ENCODE results near the gene HMCN1. TPM values are rescaled to one million over a fixed set of nuclear protein-coding genes. Genes with fewer than 3 reads are reported as not detected.
A peak's percentile ranks its signal among the peaks of the same experiment; 100 is the strongest.
"Not testable (repeated sequence)": the region's sequence is repeated elsewhere in the genome, so short reads cannot be mapped to it uniquely, and the experiment has no call there.

HMCN1 gene
- total and polyA plus RNA-seq, 4 donors, result 10.6 to 20.0 (median 16.8) TPM

DNA sequence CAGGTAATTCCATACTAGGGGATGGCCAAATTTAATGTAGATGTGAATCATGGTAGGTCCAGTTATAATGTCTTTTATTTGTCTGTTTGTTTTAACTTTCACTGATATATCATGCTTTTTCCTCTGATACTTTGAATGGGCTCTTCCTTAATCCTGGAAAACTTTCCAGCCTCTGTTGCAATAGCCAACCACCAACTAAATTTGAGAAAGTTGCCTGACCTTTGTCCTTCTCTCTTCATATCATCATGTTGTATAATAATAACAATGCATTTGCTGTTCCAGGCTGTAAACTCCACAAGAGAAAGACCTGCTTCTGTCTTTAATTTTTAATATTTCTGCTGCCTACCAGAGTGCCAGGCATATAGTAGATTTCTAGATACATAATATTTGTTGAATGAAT, 146.1 kb downstream of the HMCN1 start:
- Histone ChIP-seq H3K36me3 (ENCODE audit: control insufficient read depth, insufficient read depth, low read length) (no peaks in the 10 kb centered on the region), H3K27me3 (ENCODE audit: control insufficient read depth, insufficient read depth, low read length) (no peaks in the 10 kb centered on the region), H3K4me1 (ENCODE audit: control insufficient read depth, insufficient read depth, low read length) (no peaks in the 10 kb centered on the region), H3K9me3 (ENCODE audit: control insufficient read depth, insufficient read depth, low read length) (no peaks in the 10 kb centered on the region), H3K27ac (ENCODE audit: low read depth, low read length) (no peak overlapping the region), H3K4me3 (ENCODE audit: low read depth, low read length) (no peak overlapping the region)
- no peak for DNase-seq (ENCODE audit: low read depth in 4 of 6, low spot score in 6 of 6)

DNA sequence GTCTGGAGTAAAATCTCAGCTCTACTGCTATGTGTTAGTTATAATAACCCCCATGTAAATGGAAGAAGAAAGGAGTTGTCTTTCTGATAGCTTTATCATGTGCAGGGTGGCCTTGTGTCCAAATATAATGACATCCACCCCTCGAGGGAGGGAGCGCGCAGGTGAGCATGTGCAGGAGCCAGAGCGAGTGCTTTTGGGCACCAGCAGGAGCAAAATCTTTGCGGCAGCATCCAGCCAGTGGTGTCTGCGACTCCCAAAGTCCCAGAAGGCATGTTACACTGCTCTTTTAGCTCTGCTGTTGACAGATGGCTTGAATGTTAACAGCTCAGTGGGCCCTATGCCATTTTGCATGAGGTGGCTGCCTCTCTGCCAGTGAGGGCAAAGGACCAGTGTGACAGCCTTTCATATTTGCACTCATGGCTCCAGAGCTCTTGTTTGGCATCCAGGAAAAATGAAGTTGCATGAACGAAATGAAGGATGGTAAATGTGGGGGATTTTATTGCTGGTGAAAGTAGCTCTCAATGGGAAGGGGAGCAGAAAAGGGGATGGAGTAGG, 146.7 kb downstream of the HMCN1 start:
- Histone ChIP-seq H3K9me3 (ENCODE audit: control insufficient read depth, insufficient read depth, low read length) (no peaks in the 10 kb centered on the region), H3K27ac (ENCODE audit: low read depth, low read length) (no peak overlapping the region), H3K36me3 (ENCODE audit: control insufficient read depth, insufficient read depth, low read length) (no peaks in the 10 kb centered on the region), H3K4me1 (ENCODE audit: control insufficient read depth, insufficient read depth, low read length) (no peaks in the 10 kb centered on the region), H3K4me3 (ENCODE audit: low read depth, low read length) (no peak overlapping the region), H3K27me3 (ENCODE audit: control insufficient read depth, insufficient read depth, low read length) (no peaks in the 10 kb centered on the region)
- WGBS (ENCODE audit: insufficient coverage), result 99% methylated on average over 7 of the region's 7 CpGs
- DNase-seq (ENCODE audit: low read depth in 4 of 6, low spot score in 6 of 6), result peak in 3 of 6 donors; percentile 2 to 81 (median 57)

DNA sequence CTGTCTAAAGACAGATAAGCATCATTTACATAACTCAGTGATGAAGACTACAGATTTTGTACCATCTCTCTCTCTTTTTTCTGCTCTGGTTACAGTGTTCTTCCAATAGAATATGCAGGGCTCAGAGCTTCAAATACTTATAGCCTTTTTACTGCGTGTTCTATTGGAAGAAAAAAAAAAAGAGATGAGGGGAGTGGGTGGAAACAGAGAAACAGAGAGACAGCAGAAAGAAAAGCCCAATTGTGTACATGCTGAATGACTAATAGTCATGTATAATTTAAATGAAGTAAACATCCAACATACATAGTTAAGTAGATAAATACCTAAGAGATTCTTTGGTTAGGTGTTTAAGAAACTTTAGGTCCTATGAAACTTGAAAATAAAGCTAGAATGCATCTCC, 151.9 kb downstream of the HMCN1 start:
- no peak overlapping the region for H3K4me3 ChIP-seq (ENCODE audit: low read depth, low read length)
- WGBS (ENCODE audit: insufficient coverage), result no CpG with 5 or more reads among the region's 1 CpG

DNA sequence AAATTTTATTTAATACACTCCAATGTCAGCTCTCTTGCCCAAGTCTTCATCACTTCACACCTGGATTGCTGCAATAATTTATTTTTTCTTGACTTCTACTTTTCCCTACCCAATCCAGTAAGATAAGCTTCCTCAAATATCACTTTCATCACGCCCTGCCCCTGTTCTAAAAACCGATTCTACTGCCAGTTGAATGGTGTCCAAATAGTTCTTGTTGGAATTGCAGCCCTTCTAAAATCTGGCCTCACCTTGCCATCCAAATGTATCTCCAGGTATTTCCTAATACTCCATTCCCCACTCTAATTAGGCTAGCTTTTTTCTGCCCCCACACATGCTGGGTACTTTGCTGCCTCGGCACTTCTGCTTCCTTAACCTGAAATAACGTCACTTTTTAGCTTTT, 152.5 kb downstream of the HMCN1 start:
- WGBS (ENCODE audit: insufficient coverage), result 94% methylated on average over 3 of the region's 4 CpGs
- H3K4me3 ChIP-seq (ENCODE audit: low read depth, low read length), result no peak overlapping the region
- no peaks in the 10 kb centered on the region for H3K4me1 ChIP-seq (ENCODE audit: control insufficient read depth, insufficient read depth, low read length)
- H3K27ac ChIP-seq (ENCODE audit: low read depth, low read length), result no peak overlapping the region
- DNase-seq (ENCODE audit: low read depth in 4 of 6, low spot score in 6 of 6), result no peak
- H3K27me3 ChIP-seq (ENCODE audit: control insufficient read depth, insufficient read depth, low read length), result no peaks in the 10 kb centered on the region
- H3K9me3 ChIP-seq (ENCODE audit: control insufficient read depth, insufficient read depth, low read length), result no peaks in the 10 kb centered on the region
- no peaks in the 10 kb centered on the region for H3K36me3 ChIP-seq (ENCODE audit: control insufficient read depth, insufficient read depth, low read length)

More for the DNA sequence above, 151.9 kb downstream of the HMCN1 start:
- no peak overlapping the region for H3K27ac ChIP-seq (ENCODE audit: low read depth, low read length)
- H3K4me1 ChIP-seq (ENCODE audit: control insufficient read depth, insufficient read depth, low read length), result no peaks in the 10 kb centered on the region
- H3K27me3 ChIP-seq (ENCODE audit: control insufficient read depth, insufficient read depth, low read length), result no peaks in the 10 kb centered on the region
- H3K9me3 ChIP-seq (ENCODE audit: control insufficient read depth, insufficient read depth, low read length), result no peaks in the 10 kb centered on the region
- no peak for DNase-seq (ENCODE audit: low read depth in 4 of 6, low spot score in 6 of 6)
- no peaks in the 10 kb centered on the region for H3K36me3 ChIP-seq (ENCODE audit: control insufficient read depth, insufficient read depth, low read length)

DNA sequence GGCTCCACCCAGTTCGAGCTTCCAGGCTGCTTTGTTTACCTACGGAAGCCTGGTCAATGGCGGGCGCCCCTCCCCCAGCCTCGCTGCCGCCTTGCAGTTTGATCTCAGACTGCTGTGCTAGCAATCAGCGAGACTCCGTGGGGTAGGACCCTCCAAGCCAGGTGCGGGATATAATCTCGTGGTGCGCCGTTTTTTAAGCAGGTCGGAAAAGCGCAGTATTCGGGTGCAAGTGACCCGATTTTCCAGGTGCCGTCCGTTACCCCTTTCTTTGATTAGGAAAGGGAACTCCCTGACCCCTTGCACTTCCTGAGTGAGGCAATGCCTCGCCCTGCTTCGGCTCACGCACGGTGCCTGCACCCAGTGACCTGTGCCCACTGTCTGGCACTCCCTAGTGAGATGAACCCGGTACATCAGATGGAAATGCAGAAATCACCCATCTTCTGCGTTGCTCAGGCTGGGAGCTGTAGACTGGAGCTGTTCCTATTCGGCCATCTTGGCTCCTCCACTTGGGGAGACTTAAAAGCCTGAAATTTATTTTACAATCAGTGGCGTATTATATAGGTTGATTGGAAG, 158.7 kb downstream of the HMCN1 start:
- H3K27ac ChIP-seq (ENCODE audit: low read depth, low read length); H3K27me3 ChIP-seq (ENCODE audit: control insufficient read depth, insufficient read depth, low read length); H3K9me3 ChIP-seq (ENCODE audit: control insufficient read depth, insufficient read depth, low read length); H3K36me3 ChIP-seq (ENCODE audit: control insufficient read depth, insufficient read depth, low read length); H3K4me3 ChIP-seq (ENCODE audit: low read depth, low read length); DNase-seq (ENCODE audit: low read depth in 4 of 6, low spot score in 6 of 6); H3K4me1 ChIP-seq (ENCODE audit: control insufficient read depth, insufficient read depth, low read length): not testable (repeated sequence)
- 99% methylated on average over 19 of the region's 26 CpGs for WGBS (ENCODE audit: insufficient coverage)

DNA sequence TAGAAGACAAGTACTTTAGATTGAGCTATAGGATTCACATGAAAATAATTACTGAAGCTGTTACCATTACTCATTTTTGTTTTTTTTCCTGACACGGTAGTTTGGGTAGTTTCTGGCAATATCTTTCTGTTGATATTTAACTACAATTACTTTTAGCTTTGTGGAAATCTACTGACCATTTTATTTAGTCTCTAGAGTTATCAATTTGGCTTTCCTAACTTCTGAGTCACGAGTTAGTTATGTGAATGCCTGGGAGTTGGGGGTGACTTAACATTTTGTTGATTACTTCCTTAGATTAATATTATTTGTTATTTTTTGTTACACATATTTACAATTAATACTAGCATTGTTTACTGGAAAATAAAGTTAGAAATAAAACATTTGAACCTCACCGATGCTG, 160.6 kb downstream of the HMCN1 start:
- Histone ChIP-seq H3K4me1 (ENCODE audit: control insufficient read depth, insufficient read depth, low read length) (no peaks in the 10 kb centered on the region), H3K27me3 (ENCODE audit: control insufficient read depth, insufficient read depth, low read length) (no peaks in the 10 kb centered on the region), H3K36me3 (ENCODE audit: control insufficient read depth, insufficient read depth, low read length) (no peaks in the 10 kb centered on the region), H3K4me3 (ENCODE audit: low read depth, low read length) (no peak overlapping the region), H3K27ac (ENCODE audit: low read depth, low read length) (no peak overlapping the region), H3K9me3 (ENCODE audit: control insufficient read depth, insufficient read depth, low read length) (no peaks in the 10 kb centered on the region)
- WGBS (ENCODE audit: insufficient coverage), result no CpG with 5 or more reads among the region's 3 CpGs
- no peak for DNase-seq (ENCODE audit: low read depth in 4 of 6, low spot score in 6 of 6)

DNA sequence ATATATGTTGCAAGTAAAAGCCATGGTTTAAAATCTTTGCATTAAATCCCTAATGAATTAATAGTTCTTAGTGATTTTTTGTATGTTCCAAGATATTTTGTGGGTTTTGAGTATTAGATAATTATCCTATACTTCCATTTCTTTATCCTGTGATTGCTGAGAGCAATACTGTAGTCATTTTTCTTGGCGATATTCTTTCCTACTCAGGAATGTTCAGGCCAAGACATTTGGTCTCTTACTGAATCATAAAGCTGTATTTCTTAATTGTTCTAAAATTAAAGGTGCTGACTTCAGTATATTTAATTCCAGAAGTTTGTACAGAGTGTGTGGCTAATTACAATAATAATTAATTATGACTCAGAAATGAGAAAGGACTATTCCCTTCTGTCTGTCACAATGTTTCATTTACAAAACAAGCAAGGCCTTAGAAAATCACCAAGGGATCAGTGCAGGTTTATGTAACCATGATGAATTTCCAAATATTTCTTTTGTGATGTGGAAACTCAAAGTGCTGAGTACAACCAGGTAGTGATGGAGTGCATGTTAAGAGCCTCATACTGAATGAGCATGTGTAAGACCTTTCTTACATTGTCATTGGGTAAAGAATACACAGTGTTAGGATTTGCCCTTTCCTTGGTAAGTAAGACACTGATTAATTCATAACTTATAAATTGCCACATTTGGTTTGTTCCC, 161.2 kb downstream of the HMCN1 start:
- no peak overlapping the region for H3K4me3 ChIP-seq (ENCODE audit: low read depth, low read length)
- DNase-seq (ENCODE audit: low read depth in 4 of 6, low spot score in 6 of 6), result no peak
- no peaks in the 10 kb centered on the region for H3K36me3 ChIP-seq (ENCODE audit: control insufficient read depth, insufficient read depth, low read length)
- no CpG with 5 or more reads among the region's 1 CpG for WGBS (ENCODE audit: insufficient coverage)
- no peaks in the 10 kb centered on the region for H3K4me1 ChIP-seq (ENCODE audit: control insufficient read depth, insufficient read depth, low read length)
- no peak overlapping the region for H3K27ac ChIP-seq (ENCODE audit: low read depth, low read length)
- no peaks in the 10 kb centered on the region for H3K27me3 ChIP-seq (ENCODE audit: control insufficient read depth, insufficient read depth, low read length)
- no peaks in the 10 kb centered on the region for H3K9me3 ChIP-seq (ENCODE audit: control insufficient read depth, insufficient read depth, low read length)

DNA sequence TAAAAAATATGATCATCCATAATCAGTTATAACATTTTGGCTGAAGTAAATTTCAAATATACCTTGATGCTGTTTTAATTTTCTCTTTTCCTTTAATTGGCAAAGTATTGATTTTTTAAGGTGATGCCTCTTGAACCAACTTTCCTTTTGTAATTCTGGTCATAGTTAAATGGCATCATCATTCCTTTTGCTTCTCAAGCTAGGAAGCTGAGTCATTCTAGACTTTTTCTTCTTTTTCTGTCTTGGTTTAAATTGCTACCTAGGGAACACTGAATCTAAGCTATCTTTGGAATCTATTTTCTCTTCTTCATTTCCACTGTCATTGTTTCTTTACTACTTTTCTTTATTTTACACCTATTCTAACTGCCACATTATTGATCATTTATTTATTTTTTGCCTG, 162.7 kb downstream of the HMCN1 start:
- no peak overlapping the region for H3K27ac ChIP-seq (ENCODE audit: low read depth, low read length)
- no peak for DNase-seq (ENCODE audit: low read depth in 4 of 6, low spot score in 6 of 6)
- no peaks in the 10 kb centered on the region for H3K9me3 ChIP-seq (ENCODE audit: control insufficient read depth, insufficient read depth, low read length)
- no peaks in the 10 kb centered on the region for H3K36me3 ChIP-seq (ENCODE audit: control insufficient read depth, insufficient read depth, low read length)
- H3K4me1 ChIP-seq (ENCODE audit: control insufficient read depth, insufficient read depth, low read length), result no peaks in the 10 kb centered on the region
- H3K4me3 ChIP-seq (ENCODE audit: low read depth, low read length), result no peak overlapping the region
- no peaks in the 10 kb centered on the region for H3K27me3 ChIP-seq (ENCODE audit: control insufficient read depth, insufficient read depth, low read length)

DNA sequence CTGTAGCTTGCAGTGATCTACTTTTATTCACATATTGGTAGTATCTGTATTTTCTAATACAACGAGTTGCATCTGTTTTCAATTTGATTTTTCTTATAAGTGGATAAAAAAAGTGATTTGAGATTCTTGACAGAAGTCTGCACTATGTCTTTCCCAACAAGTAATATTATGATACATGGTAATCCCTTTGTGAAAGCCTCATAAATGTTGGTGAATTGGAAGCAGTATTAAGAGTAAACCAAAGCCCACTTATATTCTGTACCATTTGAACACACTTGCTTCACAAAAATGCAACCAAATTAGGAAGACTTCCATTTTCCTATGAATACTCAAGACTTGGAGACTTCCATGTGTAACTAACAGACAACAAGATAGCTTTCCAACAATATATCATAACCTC, 172.0 kb downstream of the HMCN1 start:
- no peaks in the 10 kb centered on the region for H3K27me3 ChIP-seq (ENCODE audit: control insufficient read depth, insufficient read depth, low read length)
- no peak for DNase-seq (ENCODE audit: low read depth in 4 of 6, low spot score in 6 of 6)
- no CpG with 5 or more reads among the region's 1 CpG for WGBS (ENCODE audit: insufficient coverage)
- no peak overlapping the region for H3K4me3 ChIP-seq (ENCODE audit: low read depth, low read length)
- no peak overlapping the region for H3K27ac ChIP-seq (ENCODE audit: low read depth, low read length)
- no peaks in the 10 kb centered on the region for H3K4me1 ChIP-seq (ENCODE audit: control insufficient read depth, insufficient read depth, low read length)
- no peaks in the 10 kb centered on the region for H3K36me3 ChIP-seq (ENCODE audit: control insufficient read depth, insufficient read depth, low read length)
- H3K9me3 ChIP-seq (ENCODE audit: control insufficient read depth, insufficient read depth, low read length), result no peaks in the 10 kb centered on the region

DNA sequence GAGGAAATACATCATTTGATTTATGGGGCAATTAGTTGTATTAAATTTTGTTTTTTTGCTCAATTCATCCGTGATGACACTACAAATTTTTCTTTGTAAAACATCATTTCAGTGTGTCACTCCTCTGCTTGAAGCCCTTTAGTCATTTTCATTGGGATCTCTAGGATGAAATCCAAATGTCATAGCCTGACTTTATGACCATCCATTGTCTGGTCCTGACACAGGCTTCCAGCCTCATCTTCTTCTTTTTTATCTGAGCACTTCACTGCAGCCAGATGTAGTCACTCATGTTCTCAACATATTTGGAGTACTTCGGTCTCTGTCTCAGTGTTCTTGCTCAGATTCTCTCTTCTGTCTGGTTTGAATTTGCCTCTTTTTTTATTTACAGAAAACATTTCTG, 173.1 kb downstream of the HMCN1 start:
- Histone ChIP-seq H3K36me3 (ENCODE audit: control insufficient read depth, insufficient read depth, low read length) (no peaks in the 10 kb centered on the region), H3K4me3 (ENCODE audit: low read depth, low read length) (no peak overlapping the region), H3K9me3 (ENCODE audit: control insufficient read depth, insufficient read depth, low read length) (no peaks in the 10 kb centered on the region), H3K27ac (ENCODE audit: low read depth, low read length) (no peak overlapping the region), H3K27me3 (ENCODE audit: control insufficient read depth, insufficient read depth, low read length) (no peaks in the 10 kb centered on the region), H3K4me1 (ENCODE audit: control insufficient read depth, insufficient read depth, low read length) (no peaks in the 10 kb centered on the region)
- no peak for DNase-seq (ENCODE audit: low read depth in 4 of 6, low spot score in 6 of 6)
- 83% methylated on average over 1 of the region's 2 CpGs for WGBS (ENCODE audit: insufficient coverage)

All from spinal cord (tissue), 10 donors.